MM.1S (cell line): ENCODE results near the gene BCL2L11.
A peak's percentile ranks its signal among the peaks of the same experiment; 100 is the strongest.

Experiments
- DNase-seq: peaks from one replicate; pipeline ENCODE4 v3.0.0-alpha.2; 2015
- H2AFZ ChIP-seq: fragments of 300-600 bp; sonication (generic); 2 replicates; pipeline ENCODE4 v1.6.0; 2016; ENCODE audit warnings: antibody characterized with exemption, low read length
- H3F3A ChIP-seq: fragments of 300-600 bp; sonication (generic); 2 replicates; pipeline ENCODE4 v1.6.1; 2016; ENCODE audit warnings: mild to moderate bottlenecking, antibody characterized with exemption, low read length, moderate library complexity, mixed read lengths; ENCODE audit not compliant: insufficient read depth
- H3K27ac ChIP-seq: fragments of 300-600 bp; sonication (generic); 2 replicates; pipeline ENCODE4 v1.5.1; 2016; ENCODE audit warnings: mild to moderate bottlenecking, low read length
- H3K27me3 ChIP-seq: fragments of 300-600 bp; sonication (generic); replicated peaks from 2 replicates; pipeline ENCODE4 v1.6.0; 2016; ENCODE audit warnings: low read length; ENCODE audit not compliant: insufficient read depth
- H3K36me3 ChIP-seq: fragments of 300-600 bp; sonication (generic); replicated peaks from 2 replicates; pipeline ENCODE4 v1.6.1; 2016; ENCODE audit warnings: mild to moderate bottlenecking, low read length, mixed read lengths; ENCODE audit not compliant: insufficient read depth
- H3K4me1 ChIP-seq: fragments of 300-600 bp; sonication (generic); 2 replicates; pipeline ENCODE4 v1.6.1; 2016; ENCODE audit warnings: low read length, mixed read lengths
- H3K4me2 ChIP-seq: fragments of 300-600 bp; sonication (generic); 2 replicates; pipeline ENCODE4 v1.6.0; 2016; ENCODE audit warnings: low read depth, low read length
- H3K4me3 ChIP-seq: fragments of 300-600 bp; sonication (generic); 2 replicates; pipeline ENCODE4 v1.5.1; 2016; ENCODE audit warnings: low read length, mixed read lengths
- H3K79me2 ChIP-seq: fragments of 300-600 bp; sonication (generic); 2 replicates; pipeline ENCODE4 v1.6.1; 2016; ENCODE audit warnings: mixed run types, low read length, mixed read lengths
- H3K9ac ChIP-seq: fragments of 300-600 bp; sonication (generic); 2 replicates; pipeline ENCODE4 v1.6.1; 2016; ENCODE audit warnings: low read length, mixed read lengths
- H3K9me2 ChIP-seq: fragments of 300-600 bp; sonication (generic); replicated peaks from 2 replicates; pipeline ENCODE4 v1.6.1; 2016; ENCODE audit warnings: mild to moderate bottlenecking, low read length, mixed read lengths; ENCODE audit not compliant: insufficient read depth
- H3K9me3 ChIP-seq: fragments of 300-600 bp; sonication (generic); replicated peaks from 2 replicates; pipeline ENCODE4 v1.6.1; 2016; ENCODE audit warnings: mild to moderate bottlenecking, low read length, mixed read lengths; ENCODE audit not compliant: insufficient read depth
- H4K20me1 ChIP-seq: fragments of 300-600 bp; sonication (generic); 2 replicates; pipeline ENCODE4 v1.6.1; 2016; ENCODE audit warnings: mild to moderate bottlenecking, low read length, moderate library complexity, mixed read lengths; ENCODE audit not compliant: insufficient read depth
- CTCF ChIP-seq: fragments of 300-600 bp; sonication (generic); IDR thresholded peaks from 2 replicates; pipeline ENCODE4 v1.5.1; 2016; ENCODE audit warnings: antibody characterized with exemption, low read length, mixed read lengths
- EZH2 ChIP-seq: fragments of 300-600 bp; sonication (generic); optimal IDR thresholded peaks from 2 replicates; pipeline ENCODE3; 2017; ENCODE audit warnings: low read depth, mild to moderate bottlenecking, antibody characterized with exemption, low read length, mixed read lengths
- EZH2phosphoT487 ChIP-seq: fragments of 300-600 bp; sonication (generic); IDR thresholded peaks from 2 replicates; pipeline ENCODE4 v1.6.1; 2018; ENCODE audit warnings: antibody characterized with exemption, low read length

The BCL2L11 gene

GRCh38 chr2:111113838-111114237 lies 6.9 kb upstream of the BCL2L11 start:
- no peaks in the 10 kb centered on the region for H3K36me3 ChIP-seq
- TF ChIP-seq EZH2 (no peak), EZH2phosphoT487 (no peak), CTCF (no peak)
- H3K27me3 ChIP-seq, result no peaks in the 10 kb centered on the region; the same call in 1 of the 2 replicates
- no peak overlapping the region for H2AFZ ChIP-seq
- H3K79me2 ChIP-seq, result no peaks in the 10 kb centered on the region
- no peaks in the 10 kb centered on the region for H4K20me1 ChIP-seq
- no peaks in the 10 kb centered on the region for H3K9me3 ChIP-seq
- no peak overlapping the region for H3K9ac ChIP-seq
- no peak overlapping the region for H3K4me2 ChIP-seq
- no peak for DNase-seq
- no peak overlapping the region for H3K4me3 ChIP-seq
- H3K27ac ChIP-seq, result no peak overlapping the region
- H3K9me2 ChIP-seq, result no peaks in the 10 kb centered on the region
- no peaks in the 10 kb centered on the region for H3F3A ChIP-seq
- H3K4me1 ChIP-seq, result no peaks in the 10 kb centered on the region

DNA sequence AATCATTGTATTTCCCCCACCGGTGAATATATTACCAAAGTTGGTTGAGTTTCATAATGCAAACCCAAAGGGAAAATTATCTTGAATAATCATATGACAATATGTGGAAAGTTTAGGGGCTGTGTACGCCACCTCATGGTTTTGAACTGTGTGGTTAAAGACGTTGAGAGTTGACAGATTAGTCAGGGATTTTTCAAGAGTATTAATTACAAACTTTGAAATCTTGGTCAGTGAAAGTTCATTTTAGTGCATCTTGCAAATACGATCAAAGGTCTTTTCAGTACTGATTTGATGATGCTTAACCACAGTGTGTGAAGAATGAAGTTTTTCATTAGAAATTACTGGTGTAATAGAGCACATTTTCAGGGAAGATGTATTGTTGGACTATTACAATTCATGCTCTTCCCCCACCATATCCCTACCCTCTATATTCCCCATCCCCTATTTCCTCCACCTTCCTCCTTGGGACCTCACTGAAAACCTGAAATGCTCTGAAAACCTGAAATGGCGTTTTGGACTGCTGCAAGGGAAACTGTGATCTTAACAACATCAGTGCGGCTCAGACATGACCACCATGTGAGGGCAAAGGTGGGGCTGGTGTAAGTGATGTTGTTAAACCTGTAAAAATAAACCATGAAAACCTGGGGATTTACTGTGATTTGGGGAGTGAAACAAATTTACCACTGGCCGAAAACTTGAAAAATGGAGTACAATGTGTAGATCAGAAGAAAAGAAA lies 4.5 kb upstream of the BCL2L11 start:
- Histone ChIP-seq H3K9ac (no peak overlapping the region), H3K4me3 (no peak overlapping the region), H4K20me1 (0 out of 2 replicates have a peak, but pooled peaks cover 1% of the 10 kb centered on the region), H3K9me3 (no peaks in the 10 kb centered on the region), H3K4me2 (no peak overlapping the region), H3F3A (peaks cover 7% of the 10 kb centered on the region), H3K27ac (no peak overlapping the region), H3K4me1 (no peaks in the 10 kb centered on the region), H3K79me2 (peaks cover 4% of the 10 kb centered on the region), H2AFZ (no peak overlapping the region), H3K9me2 (no peaks in the 10 kb centered on the region), H3K27me3 (no peaks in the 10 kb centered on the region; the same call in 1 of the 2 replicates), H3K36me3 (no peaks in the 10 kb centered on the region)
- TF ChIP-seq EZH2, result no peak
- TF ChIP-seq EZH2phosphoT487, result no peak
- TF ChIP-seq CTCF, result no peak
- DNase-seq, result no peak

DNA sequence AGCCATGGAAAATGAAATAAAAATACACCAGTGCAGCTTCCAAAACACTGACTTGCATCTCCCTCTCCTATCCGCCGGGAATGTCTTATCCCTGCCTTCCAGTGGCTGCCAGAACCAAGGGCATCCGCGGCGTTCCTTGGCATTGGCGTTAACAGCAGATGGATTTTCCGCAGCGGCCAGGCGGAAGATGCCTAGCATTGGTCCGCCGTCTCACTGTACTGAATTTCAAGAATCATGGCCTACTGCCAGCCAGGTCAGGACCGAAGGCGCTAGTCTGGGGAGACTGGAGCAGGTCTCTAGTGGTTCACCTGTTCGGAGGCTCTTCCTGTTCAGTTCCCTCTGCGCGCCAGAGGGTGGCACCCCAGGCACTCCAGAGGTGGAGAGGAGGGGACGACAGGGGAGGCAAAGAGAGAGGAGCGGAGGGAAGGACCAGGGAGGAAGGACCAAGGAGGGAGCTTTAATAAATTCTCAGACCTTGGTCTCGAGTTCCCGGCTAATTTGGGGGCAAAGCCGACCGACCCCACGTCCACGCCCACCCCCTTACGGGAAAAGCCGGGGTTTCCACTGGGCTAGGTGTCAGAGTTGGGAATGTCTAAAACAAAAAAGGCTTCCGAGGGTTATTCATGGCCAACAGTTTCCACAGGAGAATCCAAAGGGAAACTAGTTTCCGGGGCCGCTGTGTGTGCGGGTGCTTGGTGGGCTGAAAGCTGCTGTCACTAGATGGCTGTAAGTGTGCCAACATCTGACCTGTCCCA lies 3.7 kb upstream of the BCL2L11 start:
- peak; percentile 67 for TF ChIP-seq CTCF
- TF ChIP-seq EZH2phosphoT487, result no peak
- no peak for TF ChIP-seq EZH2
- Histone ChIP-seq H3K27ac (no peak overlapping the region), H3F3A (peaks cover 9% of the 10 kb centered on the region), H3K9me3 (no peaks in the 10 kb centered on the region), H3K4me1 (no peaks in the 10 kb centered on the region), H3K4me2 (peak overlapping the region; percentile 76), H3K4me3 (peak overlapping the region; percentile 34; the same call in 1 of the 2 replicates), H2AFZ (peak overlapping the region; percentile 14; the same call in 1 of the 2 replicates), H3K27me3 (no peaks in the 10 kb centered on the region; the same call in 1 of the 2 replicates), H3K9me2 (no peaks in the 10 kb centered on the region), H3K36me3 (no peaks in the 10 kb centered on the region), H4K20me1 (peaks cover 10% of the 10 kb centered on the region; the same call in 1 of the 2 replicates), H3K79me2 (peaks cover 12% of the 10 kb centered on the region), H3K9ac (peak overlapping the region; percentile 16; the same call in 1 of the 2 replicates)
- DNase-seq, result peak; percentile 70
